Kidney (tissue), 14 donors: Measurements from ENCODE around the gene CACNA2D1. TPM values are rescaled to one million over a fixed set of nuclear protein-coding genes. Genes with fewer than 3 reads are reported as not detected.

ENCODE experiments used
- DNase-seq, 5 donors: peaks; one replicate each; pipeline ENCODE4 v3.0.0-alpha.2; 2013 to 2020
- FAIRE-seq: peaks from 2 replicates; lab custom pipeline; 2012; peaks lifted over from hg19 to GRCh38; lab: Jason Lieb, UNC
- H3K27ac ChIP-seq, 2 donors: one replicate each; pipeline ENCODE4 v1.7.0; 2013; ENCODE audit warnings: low read depth in 2 of 2, low read length in 2 of 2, inconsistent platforms in 1 of 2
- H3K27me3 ChIP-seq: one replicate; pipeline ENCODE4 v1.7.1; 2013; ENCODE audit warnings: low read length, inconsistent platforms; ENCODE audit not compliant: control insufficient read depth, insufficient read depth
- H3K36me3 ChIP-seq, 3 donors: one replicate each; pipeline versions ENCODE4 v1.7.0 to v1.7.1; 2013; ENCODE audit warnings: low read length in 3 of 3, control low read depth in 1 of 3, inconsistent platforms in 1 of 3; ENCODE audit not compliant: insufficient read depth in 3 of 3, control insufficient read depth in 2 of 3
- H3K4me1 ChIP-seq, 3 donors: one replicate each; pipeline versions ENCODE4 v1.7.0 to v1.7.1; 2013; ENCODE audit warnings: low read length in 3 of 3, inconsistent platforms in 1 of 3, low read depth in 1 of 3; ENCODE audit not compliant: control insufficient read depth in 2 of 3, insufficient read depth in 2 of 3
- H3K4me3 ChIP-seq, 3 donors: one replicate each; pipeline versions ENCODE4 v1.7.0 to v1.8.1; 2013; ENCODE audit warnings: low read length in 3 of 3, control low read depth in 1 of 3, inconsistent platforms in 1 of 3
- H3K9ac ChIP-seq, 3 donors: one replicate each; pipeline versions ENCODE4 v1.7.0 to v1.7.1; 2013; ENCODE audit warnings: low read length in 3 of 3, control low read depth in 1 of 3, inconsistent platforms in 1 of 3
- H3K9me3 ChIP-seq, 3 donors: one replicate each; pipeline versions ENCODE4 v1.7.0 to v1.7.1; 2013; ENCODE audit warnings: low read length in 3 of 3, control low read depth in 1 of 3, inconsistent platforms in 1 of 3; ENCODE audit not compliant: control insufficient read depth in 2 of 3, insufficient read depth in 1 of 3
- CTCF ChIP-seq: IDR thresholded peaks from 3 replicates; pipeline ENCODE4 v1.5.1; 2012; ENCODE audit warnings: mild to moderate bottlenecking, moderate library complexity, borderline replicate concordance; ENCODE audit not compliant: insufficient read depth; ENCODE audit errors: extremely low read depth
- intact Hi-C: fragments of 100-400 bp; cut with DNase I; formaldehyde crosslinking; loops from one replicate; pipeline ENCODE4 v1.11.1; 2022
- polyA plus RNA-seq: library from polyadenylated mRNA; stranded (reverse); fragments of 350-450 nt; fragmentation: Illumina TruSeq; extraction: RNeasy Lipid Tissue Mini Kit (QIAGEN cat#74804); gene quantifications from one replicate; pipeline ENCODE4 v1.2.3, GENCODE V29; 2014; ENCODE audit warnings: low read depth, low replicate concordance; ENCODE audit not compliant: insufficient read depth
- total RNA-seq: library from RNA; stranded (reverse); fragmentation: NEBNext Ultra II Directional; extraction: Animal tissue kit (Norgen Biotek cat#: 25700); gene quantifications from one replicate; pipeline ENCODE4 v1.2.1, GENCODE V29; 2021
- donor health status: control.
- donor health status: control.
- donor health status: control.
- donor health status: control.
- donor health status: control.
- donor health status: DM: yes; HTN: yes; CAD: no.
- donor health status: Normal renal cell carcinoma (clear cell type).

Gene CACNA2D1
- total and polyA plus RNA-seq, 2 donors from 2014 or later: 3.5 to 18.3 TPM

- Histone ChIP-seq H3K9me3 (no peaks in the 10 kb centered on the region), H3K4me1 (no peaks in the 10 kb centered on the region), H3K27ac (no peak overlapping the region), H3K27me3 (no peaks in the 10 kb centered on the region), H3K36me3 (no peaks in the 10 kb centered on the region), H3K9ac (no peak overlapping the region), H3K4me3 (no peak overlapping the region)
- FAIRE-seq (no peak), DNase-seq (peak in 3 of 5 donors; percentile 12 to 29 (median 15))
- intact Hi-C loops: no loop called here
- no peak for TF ChIP-seq CTCF
Measured at GRCh38 chr7:82404094-82404493, 39.5 kb downstream of the CACNA2D1 start.

DNA sequence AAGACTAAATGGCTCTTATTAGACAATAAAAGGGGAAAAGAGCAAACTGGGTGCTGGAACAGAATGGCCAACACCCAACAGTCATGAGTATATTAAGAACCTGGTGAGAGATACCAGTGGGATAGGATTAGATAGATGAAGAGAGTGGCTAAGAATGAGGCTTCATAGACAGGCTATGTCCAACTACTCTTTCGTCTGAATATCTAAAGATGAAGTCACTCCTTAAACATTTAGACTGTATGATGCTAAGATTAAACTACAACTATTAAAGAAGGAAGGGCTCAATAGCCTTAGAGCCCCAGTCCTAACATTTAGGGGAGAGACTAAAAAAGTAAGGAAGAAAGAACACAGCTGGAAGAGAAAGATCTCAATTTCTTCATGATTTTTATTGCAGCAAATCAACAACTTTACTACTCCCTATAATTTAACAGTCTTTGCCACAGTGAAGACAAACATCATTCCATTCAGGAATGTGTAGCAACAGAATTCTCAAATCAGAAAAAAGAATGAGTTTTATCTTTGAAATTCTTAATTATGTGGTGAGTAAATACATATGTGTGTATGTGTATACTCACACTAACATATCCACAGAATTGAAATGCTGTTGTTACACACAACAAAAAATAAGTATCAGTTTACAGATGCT, 45.6 kb downstream of the CACNA2D1 start:
- no peaks in the 10 kb centered on the region for H3K27me3 ChIP-seq
- intact Hi-C loops: no loop called here
- H3K27ac ChIP-seq: no peak overlapping the region
- H3K4me3 ChIP-seq: no peak overlapping the region
- H3K4me1 ChIP-seq: no peaks in the 10 kb centered on the region
- H3K9ac ChIP-seq: no peak overlapping the region
- no peaks in the 10 kb centered on the region for H3K36me3 ChIP-seq
- peak in 1 of 5 donors; percentile 14 for DNase-seq
- H3K9me3 ChIP-seq: no peaks in the 10 kb centered on the region
- no peak for FAIRE-seq
- no peak for TF ChIP-seq CTCF

- H3K9me3 ChIP-seq: no peaks in the 10 kb centered on the region
- no peak overlapping the region for H3K4me3 ChIP-seq
- no peaks in the 10 kb centered on the region for H3K36me3 ChIP-seq
- no peak overlapping the region for H3K9ac ChIP-seq
- TF ChIP-seq CTCF: no peak
- H3K27ac ChIP-seq: no peak overlapping the region
- FAIRE-seq: no peak
- DNase-seq: no peak
- no peaks in the 10 kb centered on the region for H3K4me1 ChIP-seq
- intact Hi-C loops: no loop called here
- no peaks in the 10 kb centered on the region for H3K27me3 ChIP-seq
Measured at GRCh38 chr7:82396343-82396742, 47.2 kb downstream of the CACNA2D1 start.

DNA sequence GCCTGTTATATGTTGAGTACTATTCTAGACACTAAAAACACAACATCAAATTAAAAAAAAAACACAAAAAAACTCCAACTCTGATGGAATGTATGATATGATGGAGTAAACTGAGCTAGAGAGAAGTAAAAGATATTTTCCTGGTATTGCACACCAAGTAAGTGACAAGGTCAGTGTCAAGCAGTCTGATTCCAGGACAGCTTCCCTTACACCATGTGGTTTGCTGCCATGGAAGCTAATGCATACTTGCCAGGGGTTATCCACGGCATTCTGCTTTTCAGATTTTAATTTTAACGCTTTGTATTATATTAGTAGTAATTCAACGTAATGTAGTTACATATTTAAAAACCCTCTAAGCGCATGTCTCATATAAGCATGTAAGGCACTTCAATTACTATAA, 48.4 kb downstream of the CACNA2D1 start:
- DNase-seq (no peak), FAIRE-seq (no peak)
- intact Hi-C loops: no loop called here
- TF ChIP-seq CTCF: no peak
- Histone ChIP-seq H3K9me3 (no peaks in the 10 kb centered on the region), H3K27ac (no peak overlapping the region), H3K27me3 (no peaks in the 10 kb centered on the region), H3K9ac (no peak overlapping the region), H3K4me1 (no peaks in the 10 kb centered on the region), H3K36me3 (no peaks in the 10 kb centered on the region), H3K4me3 (no peak overlapping the region)
